DOHH2 (cell line): ENCODE measurements around the gene ATP8B4.

Experiments used
- H3F3A ChIP-seq: fragments of 200-600 bp; sonication (generic), shearing (Covaris generic); 2 replicates; pipeline ENCODE4 v1.6.0; 2016; ENCODE audit warnings: antibody characterized with exemption, mild to moderate bottlenecking; ENCODE audit not compliant: control insufficient read depth, insufficient read depth
- H3K27ac ChIP-seq: fragments of 200-600 bp; sonication (generic); 2 replicates; pipeline ENCODE4 v1.5.1; 2014; ENCODE audit warnings: low read depth, mild to moderate bottlenecking, low read length, moderate library complexity
- H3K27me3 ChIP-seq: fragments of 200-600 bp; sonication (generic); 2 replicates; pipeline ENCODE4 v1.6.1; 2014; ENCODE audit warnings: mild to moderate bottlenecking, low read length, mixed read lengths; ENCODE audit not compliant: control insufficient read depth
- H3K36me3 ChIP-seq: fragments of 200-600 bp; sonication (generic); 2 replicates; pipeline ENCODE4 v1.6.1; 2014; ENCODE audit warnings: mild to moderate bottlenecking, low read length, moderate library complexity, mixed read lengths; ENCODE audit not compliant: control insufficient read depth
- H3K4me1 ChIP-seq: fragments of 200-600 bp; sonication (generic); 2 replicates; pipeline ENCODE4 v1.6.1; 2014; ENCODE audit warnings: mild to moderate bottlenecking, low read length, mixed read lengths; ENCODE audit not compliant: control insufficient read depth
- H3K4me2 ChIP-seq: fragments of 200-600 bp; sonication (generic); 2 replicates; pipeline ENCODE4 v1.6.0; 2014; ENCODE audit warnings: mild to moderate bottlenecking, low read length, moderate library complexity
- H3K4me3 ChIP-seq: fragments of 200-600 bp; sonication (generic); 2 replicates; pipeline ENCODE4 v1.5.1; 2014; ENCODE audit warnings: mild to moderate bottlenecking, low read length, mixed read lengths
- H3K79me2 ChIP-seq: fragments of 200-600 bp; sonication (generic); 2 replicates; pipeline ENCODE4 v1.6.1; 2014; ENCODE audit warnings: mild to moderate bottlenecking, low read length, mixed read lengths; ENCODE audit not compliant: control insufficient read depth
- H3K9me2 ChIP-seq: fragments of 200-600 bp; sonication (generic); replicated peaks from 2 replicates; pipeline ENCODE4 v1.6.1; 2014; ENCODE audit warnings: mild to moderate bottlenecking, low read length, mixed read lengths; ENCODE audit not compliant: control insufficient read depth
- H3K9me3 ChIP-seq: fragments of 200-600 bp; sonication (generic); 2 replicates; pipeline ENCODE4 v1.6.1; 2014; ENCODE audit warnings: antibody characterized with exemption, low read length, mixed read lengths; ENCODE audit not compliant: control insufficient read depth, insufficient read depth
- H4K20me1 ChIP-seq: fragments of 200-600 bp; sonication (generic); 2 replicates; pipeline ENCODE4 v1.6.0; 2014; ENCODE audit warnings: low read depth, mild to moderate bottlenecking, antibody characterized with exemption, low read length, moderate library complexity; ENCODE audit not compliant: control insufficient read depth, insufficient read depth
- CTCF ChIP-seq: fragments of 200-600 bp; sonication (generic); IDR thresholded peaks from one replicate; pipeline ENCODE4 v1.5.1; 2014; ENCODE audit warnings: antibody characterized with exemption, mild to moderate bottlenecking, low read depth, low read length; ENCODE audit not compliant: poor library complexity, severe bottlenecking
- EZH2phosphoT487 ChIP-seq: fragments of 200-600 bp; sonication (generic); IDR thresholded peaks from 2 replicates; pipeline ENCODE4 v1.6.1; 2017; ENCODE audit warnings: borderline replicate concordance, mild to moderate bottlenecking, antibody characterized with exemption, low read length, moderate library complexity, mixed read lengths

The ATP8B4 gene

DNA sequence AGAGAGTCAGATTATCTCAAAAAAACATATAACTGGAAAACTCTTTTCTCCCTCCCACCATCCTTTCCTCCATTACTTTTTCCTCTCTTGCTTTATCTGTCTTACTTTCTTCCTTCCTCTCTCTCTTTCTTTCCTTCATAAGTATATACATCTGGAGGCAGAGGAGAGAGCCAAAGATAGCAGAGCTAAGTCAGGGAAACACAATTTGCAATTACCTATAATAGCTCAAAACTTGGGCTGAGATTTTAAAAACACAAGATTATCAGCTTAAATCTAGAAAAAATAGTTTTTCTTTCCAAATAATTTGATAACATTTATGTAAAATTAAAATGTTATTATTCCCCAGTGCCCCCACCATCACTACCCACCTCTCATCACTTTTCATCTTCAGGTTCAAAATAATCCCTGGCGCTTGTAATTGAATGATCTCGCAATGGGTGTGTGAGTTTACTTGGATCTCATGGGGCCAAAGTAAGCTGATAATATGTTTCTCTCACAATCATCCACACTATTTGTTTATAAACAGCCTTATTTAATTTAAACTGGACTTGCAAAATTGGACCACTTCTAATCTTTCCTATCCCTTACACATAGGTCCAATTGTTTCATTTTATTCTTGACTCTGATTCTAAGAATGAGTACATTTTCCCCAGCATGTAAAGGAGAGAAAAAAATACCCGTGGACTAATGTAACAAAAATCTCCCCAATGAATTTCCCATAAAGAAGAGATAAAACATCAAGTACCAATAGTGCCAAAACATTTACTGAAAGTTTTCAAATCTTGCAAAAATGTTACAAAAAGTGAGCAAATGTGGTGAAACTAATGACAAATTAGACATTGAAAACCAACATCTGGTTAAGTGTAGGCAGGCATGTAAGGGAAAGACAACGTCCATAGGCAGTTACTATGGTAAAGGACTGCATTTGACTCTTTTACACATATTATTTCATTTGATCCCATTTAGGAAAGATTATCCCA is 261.2 kb downstream of the ATP8B4 start:
- Histone ChIP-seq H3K27me3 (no peaks in the 10 kb centered on the region), H3K79me2 (no peaks in the 10 kb centered on the region), H3K4me1 (no peaks in the 10 kb centered on the region), H4K20me1 (no peaks in the 10 kb centered on the region), H3F3A (no peaks in the 10 kb centered on the region), H3K9me3 (no peaks in the 10 kb centered on the region), H3K36me3 (no peaks in the 10 kb centered on the region), H3K4me3 (no peak overlapping the region), H3K9me2 (no peaks in the 10 kb centered on the region), H3K27ac (no peak overlapping the region), H3K4me2 (no peak overlapping the region)
- TF ChIP-seq EZH2phosphoT487 = no peak
- TF ChIP-seq CTCF = no peak

- H3K4me3 ChIP-seq = no peak overlapping the region
- no peak overlapping the region for H3K4me2 ChIP-seq
- no peak overlapping the region for H3K27ac ChIP-seq
- H3F3A ChIP-seq = no peaks in the 10 kb centered on the region
- no peaks in the 10 kb centered on the region for H3K36me3 ChIP-seq
- no peaks in the 10 kb centered on the region for H3K27me3 ChIP-seq
- H3K9me2 ChIP-seq = no peaks in the 10 kb centered on the region
- no peak for TF ChIP-seq EZH2phosphoT487
- TF ChIP-seq CTCF = no peak
- no peaks in the 10 kb centered on the region for H3K79me2 ChIP-seq
- H4K20me1 ChIP-seq = no peaks in the 10 kb centered on the region
- H3K9me3 ChIP-seq = no peaks in the 10 kb centered on the region
- H3K4me1 ChIP-seq = no peaks in the 10 kb centered on the region
These were observed 263.0 kb downstream of the ATP8B4 start for GRCh38 chr15:49855917-49856637.

DNA sequence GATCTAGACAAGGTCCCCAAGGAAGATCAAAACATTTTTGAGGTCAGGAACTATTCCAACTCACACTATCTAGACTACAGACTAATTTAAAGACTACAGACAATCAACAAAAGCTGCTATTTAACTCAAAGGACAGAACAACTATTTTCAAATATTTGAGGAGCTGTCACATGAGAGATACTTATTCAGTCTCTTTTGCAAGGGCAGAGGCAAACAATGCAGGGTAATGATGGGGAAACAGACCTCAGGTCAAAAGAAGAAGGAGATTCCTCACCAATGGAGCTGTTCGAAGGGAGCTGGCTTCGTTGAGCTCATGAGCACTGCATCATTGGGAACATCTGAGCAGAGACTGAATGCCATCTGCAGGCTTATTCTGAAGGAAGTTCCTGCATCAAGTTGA is 266.3 kb downstream of the ATP8B4 start:
- H3K9me2 ChIP-seq = no peaks in the 10 kb centered on the region
- H4K20me1 ChIP-seq = no peaks in the 10 kb centered on the region
- no peaks in the 10 kb centered on the region for H3K9me3 ChIP-seq
- H3K4me3 ChIP-seq = no peak overlapping the region
- H3K79me2 ChIP-seq = no peaks in the 10 kb centered on the region
- no peak for TF ChIP-seq CTCF
- TF ChIP-seq EZH2phosphoT487 = no peak
- H3F3A ChIP-seq = no peaks in the 10 kb centered on the region
- H3K36me3 ChIP-seq = no peaks in the 10 kb centered on the region
- no peaks in the 10 kb centered on the region for H3K27me3 ChIP-seq
- no peak overlapping the region for H3K4me2 ChIP-seq
- no peak overlapping the region for H3K27ac ChIP-seq
- H3K4me1 ChIP-seq = no peaks in the 10 kb centered on the region
